NOMO-1 treated with DMSO at 0.1 percent for 48 hours (cell line): Measurements from ENCODE around the gene ZFPL1.
A peak's percentile ranks its signal among the peaks of the same experiment; 100 is the strongest.

Experiments used
- DNase-seq: peaks from one replicate; lab custom pipeline; 2025; ENCODE audit not compliant: unreplicated experiment; lab: John Stamatoyannopoulos, UW

The ZFPL1 gene

DNA sequence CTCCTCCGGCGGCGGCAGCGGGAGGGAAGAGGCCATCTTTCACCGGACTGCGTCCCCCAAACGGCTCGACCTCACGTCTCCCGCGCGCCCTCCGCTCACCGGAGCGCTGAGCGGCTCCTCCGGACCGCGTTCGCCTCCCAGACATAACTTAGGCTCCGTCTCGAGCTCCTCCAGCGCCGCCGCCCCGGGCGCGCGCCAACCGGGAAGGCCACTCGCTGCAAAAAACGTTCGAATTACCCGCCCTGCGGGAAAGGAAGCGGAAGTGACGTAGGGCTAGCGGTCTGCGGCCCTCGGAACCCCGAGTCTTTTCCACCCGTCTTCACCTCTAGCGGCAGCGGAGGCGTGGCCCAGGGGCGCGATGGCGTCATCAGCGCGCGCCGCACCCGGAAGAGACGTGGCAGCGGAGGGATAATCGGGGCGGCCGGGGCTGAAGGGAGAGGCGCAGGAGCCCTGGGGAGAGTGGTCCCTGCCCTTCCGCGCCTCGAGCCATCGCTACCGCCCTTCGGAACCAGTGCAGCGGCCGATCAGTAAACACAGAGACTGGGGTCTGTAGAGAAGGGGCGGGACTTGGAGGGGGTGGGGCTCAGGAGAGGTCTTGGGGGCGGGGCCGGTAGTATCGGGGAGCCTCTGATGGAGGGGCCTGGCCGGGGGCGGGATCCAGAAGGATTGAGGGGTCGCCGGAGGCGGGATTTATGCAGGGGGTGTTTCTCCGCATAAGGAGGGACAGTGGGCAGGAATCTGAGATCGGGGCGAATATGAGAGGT lies at the start of gene ZFPL1, which contains the start of gene CDCA5:
ZFPL1 (plus strand) TSS at position 389 of the 764 bp plus-strand sequence. CDS start 477 bp downstream, outside the sequence.
CDCA5 (minus strand) TSS at position 207 of the 764 bp plus-strand sequence; CDS start at position 145, 62 bp downstream.
- peak; percentile 95 for DNase-seq

DNA sequence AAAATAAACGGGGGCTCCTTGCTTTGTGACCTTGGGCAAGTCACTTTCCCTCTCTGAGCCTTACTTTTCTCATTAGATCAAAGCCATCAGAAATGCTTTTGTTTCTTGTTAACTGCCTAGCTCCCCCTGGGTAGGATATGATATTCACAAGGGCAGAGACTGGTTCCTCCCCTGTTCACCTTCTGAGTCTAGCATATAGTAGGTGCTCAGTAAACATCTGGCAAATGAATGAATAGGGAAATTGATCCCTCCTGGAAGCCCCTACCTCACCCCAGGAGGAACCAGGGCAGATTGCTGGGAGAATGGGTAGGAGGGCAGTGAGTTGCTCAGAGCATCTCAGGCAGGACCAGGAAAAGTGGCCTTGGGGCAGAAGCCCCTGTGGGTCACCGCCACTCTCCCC lies 49.6 kb upstream of the ZFPL1 start:
- no peak for DNase-seq

DNA sequence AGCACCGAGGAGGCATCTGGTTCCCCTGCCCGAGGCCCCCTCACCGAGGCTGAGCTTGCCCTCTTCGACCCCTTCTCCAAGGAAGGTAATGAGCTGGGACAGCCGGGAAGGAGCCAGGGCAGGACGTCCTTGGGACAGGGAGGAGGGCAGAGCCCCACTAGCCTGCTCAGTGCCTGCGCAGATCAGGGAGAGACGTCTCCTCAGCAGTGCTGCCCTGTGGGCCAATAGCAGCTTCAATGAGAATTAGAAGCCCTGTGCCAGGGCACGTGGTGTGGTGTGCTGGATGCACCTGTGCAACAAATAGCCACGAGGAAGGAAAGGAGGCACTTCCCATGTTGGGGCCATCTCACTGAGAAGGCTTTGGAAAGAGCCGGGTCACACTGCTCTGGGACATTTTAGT lies 48.4 kb upstream of the ZFPL1 start:
- DNase-seq = no peak

DNA sequence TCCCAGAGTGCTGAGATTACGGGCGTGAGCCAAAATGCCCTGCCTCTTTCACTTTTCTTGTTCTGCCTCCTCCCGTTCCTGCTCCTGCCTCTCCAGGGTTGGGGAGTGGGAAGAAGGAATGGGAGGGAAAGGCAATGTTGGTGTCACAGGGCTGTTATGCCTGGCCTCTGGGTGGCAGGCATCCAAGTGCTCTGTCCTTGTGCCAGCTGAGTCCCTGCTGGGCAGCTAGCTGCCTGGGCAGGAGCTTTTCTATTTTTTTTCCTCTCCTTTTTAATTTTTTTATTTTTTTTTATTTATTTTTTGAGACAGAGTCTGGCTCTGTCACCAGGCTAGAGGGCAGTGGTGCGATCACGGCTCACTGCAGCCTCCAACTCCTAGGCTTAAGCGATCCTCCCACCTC lies 47.1 kb upstream of the ZFPL1 start:
- no peak for DNase-seq

DNA sequence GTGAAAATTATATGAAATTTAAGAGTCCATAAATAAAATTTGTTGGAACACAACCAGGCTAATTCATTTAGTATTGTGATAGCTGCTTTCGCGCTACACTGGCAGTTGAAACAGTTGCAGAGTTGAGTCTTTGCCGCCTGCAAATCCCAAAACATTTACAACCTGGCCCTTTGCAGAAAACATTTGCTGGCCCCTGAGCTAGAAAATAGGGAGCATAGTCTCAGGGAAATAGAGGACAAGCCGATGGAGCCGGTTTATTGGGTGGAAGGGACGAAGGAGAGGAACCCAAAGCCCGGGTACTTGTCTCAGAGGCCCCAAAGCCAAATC lies 43.5 kb upstream of the ZFPL1 start:
- no peak for DNase-seq

DNA sequence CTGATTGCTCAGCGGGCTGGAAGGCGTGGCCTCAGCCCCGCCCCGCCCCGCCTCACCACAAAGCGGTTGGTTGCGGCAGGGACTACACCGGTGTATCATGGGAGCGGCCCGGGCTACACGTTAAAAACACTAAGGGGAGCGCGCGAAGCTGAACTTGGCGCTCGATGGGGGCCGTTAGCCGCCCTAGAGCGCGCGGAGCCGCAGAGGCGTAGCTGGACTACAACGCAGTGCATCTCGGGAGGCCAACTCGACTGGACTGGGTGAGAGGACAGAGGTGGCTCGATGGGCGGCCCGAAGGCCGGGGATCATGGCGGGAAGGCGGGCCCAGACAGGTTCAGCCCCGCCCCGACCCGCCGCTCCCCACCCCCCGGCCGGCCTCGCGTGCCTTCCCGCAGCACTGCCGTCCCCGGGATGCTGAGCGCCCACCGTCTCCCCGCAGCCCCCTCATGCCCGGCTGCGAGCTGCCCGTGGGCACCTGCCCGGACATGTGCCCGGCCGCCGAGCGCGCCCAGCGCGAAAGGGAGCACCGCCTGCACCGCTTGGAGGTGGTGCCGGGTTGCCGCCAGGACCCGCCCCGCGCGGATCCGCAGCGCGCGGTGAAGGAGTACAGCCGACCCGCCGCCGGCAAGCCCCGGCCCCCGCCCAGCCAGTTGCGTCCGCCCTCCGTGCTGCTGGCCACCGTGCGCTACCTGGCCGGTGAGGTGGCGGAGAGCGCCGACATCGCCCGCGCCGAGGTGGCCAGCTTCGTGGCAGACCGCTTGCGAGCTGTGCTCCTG lies 43.0 kb upstream of the ZFPL1 start, which contains the start of gene SAC3D1:
SAC3D1 (plus strand) TSS at position 364 of the 776 bp plus-strand sequence; CDS start at position 447, 83 bp downstream.
- DNase-seq = peak; percentile 97

DNA sequence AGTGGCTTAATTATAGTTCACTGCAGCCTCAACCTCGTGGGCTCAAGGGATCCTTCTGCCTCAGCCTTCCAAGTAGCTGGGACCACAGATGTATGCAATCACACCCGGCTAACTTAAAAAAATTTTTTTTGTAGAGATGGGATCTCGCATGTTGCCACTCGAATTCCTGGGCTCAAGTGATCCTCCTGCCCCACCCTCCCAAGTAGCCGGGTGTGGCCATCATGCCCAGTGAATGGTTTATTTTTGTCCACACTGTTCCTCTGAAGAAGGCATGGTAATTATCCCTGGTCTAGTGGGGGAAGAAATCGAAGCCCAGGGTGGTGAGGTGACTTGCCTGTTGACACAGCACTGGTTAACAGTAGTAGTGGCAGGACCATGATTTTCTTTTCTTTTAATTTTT lies 41.1 kb upstream of the ZFPL1 start:
- DNase-seq = no peak

DNA sequence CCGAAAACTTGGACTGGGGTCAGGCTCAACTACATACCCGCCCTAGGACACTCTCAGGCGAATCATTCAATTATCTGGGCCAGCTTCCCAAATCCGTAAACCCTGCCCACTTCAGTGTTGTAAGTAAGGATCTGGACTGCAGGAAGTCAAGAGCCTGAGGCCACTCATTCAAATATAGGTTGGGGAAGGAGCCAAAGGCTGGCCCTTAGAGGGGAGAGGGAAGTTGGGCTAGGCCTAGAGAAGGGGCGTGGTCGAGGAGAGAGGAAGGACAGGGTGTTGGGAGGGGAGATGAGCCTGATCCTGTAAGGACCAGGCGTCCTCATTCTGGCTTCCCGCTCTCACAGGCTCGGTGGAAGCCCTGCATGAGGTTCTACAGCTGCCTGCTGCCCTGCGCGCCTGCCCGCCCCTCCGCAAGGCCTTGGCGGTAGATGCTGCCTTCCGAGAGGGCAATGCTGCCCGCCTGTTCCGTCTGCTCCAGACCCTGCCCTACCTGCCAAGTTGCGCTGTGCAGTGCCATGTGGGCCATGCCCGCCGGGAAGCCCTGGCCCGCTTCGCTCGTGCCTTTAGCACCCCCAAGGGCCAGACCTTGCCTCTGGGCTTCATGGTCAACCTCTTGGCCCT lies 40.0 kb upstream of the ZFPL1 start:
- peak; percentile 60 for DNase-seq

DNA sequence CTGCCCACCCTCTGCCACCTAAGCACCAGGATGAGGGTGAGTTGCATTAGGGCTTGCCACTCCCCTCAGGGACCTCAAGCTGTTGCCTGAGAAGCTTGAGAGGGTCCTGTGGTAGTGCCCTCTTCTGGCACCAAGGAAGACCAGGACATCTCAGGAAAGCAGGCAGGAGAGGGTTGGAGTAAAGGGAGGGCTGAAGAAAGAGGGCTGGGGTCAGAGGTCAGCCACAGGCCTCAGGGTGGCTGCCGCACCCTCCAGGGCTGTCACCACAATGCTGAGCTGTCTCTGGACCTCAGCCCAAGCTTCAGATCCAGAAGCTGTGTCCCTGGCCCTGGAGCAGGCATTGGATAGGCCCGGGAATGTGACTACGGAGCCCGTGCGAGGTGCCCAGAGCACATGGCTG lies 39.0 kb upstream of the ZFPL1 start:
- no peak for DNase-seq

DNA sequence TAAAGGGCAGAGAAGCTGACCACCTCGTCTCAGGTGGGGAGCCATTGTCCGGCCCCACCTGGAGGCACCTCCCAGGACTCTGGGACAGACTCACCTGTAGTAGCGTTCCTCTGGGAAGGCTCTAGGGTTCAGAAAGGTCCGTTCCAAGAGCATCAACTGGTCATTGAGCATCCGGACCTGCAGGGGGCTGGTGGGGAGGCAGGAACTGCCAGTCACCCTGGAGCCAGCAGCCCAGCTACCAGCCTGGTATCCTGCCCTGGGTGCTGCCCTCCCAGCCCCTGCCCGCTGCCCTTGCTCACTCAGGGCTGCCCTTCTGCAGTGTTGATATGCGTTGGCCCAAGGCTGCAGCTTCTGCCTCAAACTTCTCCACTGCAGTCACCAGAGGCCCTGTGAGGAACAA lies 38.3 kb upstream of the ZFPL1 start:
- DNase-seq = no peak

DNA sequence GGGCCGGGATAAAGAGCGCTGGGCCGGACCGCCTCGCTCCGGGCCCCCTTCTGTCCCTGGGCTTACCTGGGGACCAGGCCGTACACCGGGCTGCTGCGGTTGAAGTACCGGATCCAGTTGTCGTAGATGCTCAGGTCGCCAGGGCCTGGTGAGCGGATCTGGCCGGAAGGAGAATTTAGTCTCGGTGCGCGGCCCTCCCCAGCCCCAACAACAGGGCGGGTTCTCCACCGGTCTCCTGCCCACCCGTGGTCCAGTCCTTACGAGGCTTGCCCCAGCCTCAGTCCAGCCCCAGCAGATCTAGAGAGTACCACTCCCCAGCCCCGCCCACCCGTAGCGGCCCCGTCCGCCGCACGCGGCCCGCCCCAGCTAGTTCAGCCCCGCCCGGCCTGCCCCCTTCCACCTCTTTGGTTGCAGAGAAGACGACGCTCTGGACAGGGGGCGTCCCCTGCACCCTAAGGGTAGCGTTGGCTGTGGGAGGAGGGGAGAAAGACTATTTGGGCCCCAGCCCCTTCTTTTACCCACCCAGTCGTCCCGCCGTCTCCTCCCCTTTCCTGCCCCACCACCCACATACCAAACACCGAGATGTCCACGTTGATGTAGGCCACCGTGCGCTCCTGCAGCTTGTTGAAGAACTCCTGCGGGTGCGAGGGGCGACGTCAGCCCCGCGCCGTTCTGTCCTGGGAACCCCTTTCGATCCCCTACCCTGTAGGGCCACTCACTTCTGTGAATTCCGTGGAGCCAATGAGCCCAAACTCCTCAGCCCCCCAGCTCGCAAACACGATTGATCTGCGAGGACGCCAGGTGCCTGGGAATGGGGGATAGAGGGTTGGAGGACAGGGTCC lies 36.2 kb upstream of the ZFPL1 start:
- no peak for DNase-seq

DNA sequence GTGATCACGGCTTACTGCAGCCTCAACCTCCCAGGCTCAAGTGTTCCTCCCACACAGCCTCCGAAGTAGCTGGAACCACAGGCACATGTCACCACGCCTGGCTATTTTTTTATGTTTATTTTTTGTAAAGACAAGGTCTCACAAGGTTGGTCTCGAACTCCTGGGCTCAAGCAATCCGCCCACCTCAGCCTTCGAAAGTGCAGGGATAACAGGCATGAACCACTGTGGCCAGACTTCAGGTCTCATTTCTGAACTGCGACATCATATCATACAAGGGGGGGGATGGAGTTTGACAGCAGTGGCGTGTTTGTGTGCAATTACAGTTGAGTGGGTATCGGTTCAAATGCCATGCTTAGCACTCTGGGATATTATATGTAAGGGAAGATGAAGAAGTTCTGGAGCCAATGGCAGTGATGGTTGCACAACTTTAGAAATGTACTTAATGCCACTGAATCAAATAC lies 32.6 kb upstream of the ZFPL1 start:
- DNase-seq = no peak

DNA sequence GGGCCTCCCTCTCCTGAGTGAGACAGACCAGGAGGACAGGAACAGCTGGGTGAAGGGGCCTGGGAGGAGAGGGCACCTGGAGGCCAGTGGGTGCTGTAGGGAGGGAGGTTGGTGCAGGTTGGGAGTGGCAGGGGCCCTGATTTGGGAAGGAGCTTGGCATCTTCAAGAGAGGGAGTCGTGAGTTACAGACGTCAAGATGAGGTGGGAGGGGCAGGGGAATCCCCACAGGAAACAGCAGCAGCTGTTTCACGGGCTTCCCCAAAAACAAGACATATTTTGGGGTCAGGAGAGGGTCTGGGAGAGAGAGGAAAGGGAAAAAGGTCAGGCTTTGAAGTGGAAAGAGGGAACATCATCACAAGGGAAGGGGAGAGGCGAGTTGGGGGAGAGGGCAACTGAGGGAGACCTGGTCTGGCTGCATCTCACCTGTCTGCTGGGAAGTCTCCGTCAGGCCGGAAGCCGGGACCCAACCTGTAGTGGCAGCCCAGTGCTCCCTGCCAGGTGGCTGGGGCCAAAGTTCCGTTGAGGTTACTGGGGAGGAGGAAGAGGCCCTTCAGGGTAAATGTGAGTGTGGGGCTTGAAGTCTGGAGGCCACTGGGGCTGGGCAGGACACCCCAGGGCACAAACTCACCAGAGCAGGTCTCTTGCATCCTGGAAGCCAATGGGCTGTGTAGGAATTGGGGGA lies 30.1 kb upstream of the ZFPL1 start:
- no peak for DNase-seq

DNA sequence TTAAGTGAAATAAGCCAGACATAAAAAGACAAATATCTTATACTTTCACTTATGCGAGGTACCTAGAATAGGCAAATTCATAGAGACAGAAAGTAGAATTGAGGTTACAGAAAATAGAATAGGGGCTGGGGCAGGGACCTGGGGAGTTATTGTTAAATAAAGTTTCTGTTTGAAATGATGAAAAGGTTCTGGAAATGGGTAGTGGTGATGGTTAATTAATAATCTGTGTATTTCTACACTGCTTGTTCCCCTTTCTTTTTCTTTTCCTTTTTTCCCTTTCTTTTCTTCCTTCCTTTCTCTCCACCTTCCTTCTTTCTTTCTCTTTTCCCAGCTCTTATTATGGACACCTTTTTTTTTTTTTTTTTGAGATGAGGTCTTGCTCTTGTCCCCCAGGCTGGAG lies 28.5 kb upstream of the ZFPL1 start:
- DNase-seq = no peak

DNA sequence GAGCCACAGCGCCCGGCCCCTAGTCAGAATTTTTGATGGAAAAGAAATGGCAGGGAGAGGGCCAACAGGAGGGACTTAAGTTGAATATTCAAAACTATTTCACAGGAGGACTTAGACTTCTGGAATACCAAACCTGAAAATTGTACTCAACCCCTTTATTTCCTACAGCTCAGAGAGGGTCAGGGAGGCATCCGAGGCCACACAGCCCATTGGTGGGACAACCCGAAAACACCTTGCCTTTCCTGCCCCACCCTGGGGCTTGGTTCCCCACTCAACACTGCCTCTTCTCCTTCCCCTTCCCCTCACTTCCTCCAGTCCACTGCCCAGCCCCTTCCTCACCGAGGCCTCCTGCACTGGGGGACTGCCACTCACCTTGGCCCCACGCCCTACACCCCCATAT lies 27.0 kb upstream of the ZFPL1 start:
- no peak for DNase-seq

DNA sequence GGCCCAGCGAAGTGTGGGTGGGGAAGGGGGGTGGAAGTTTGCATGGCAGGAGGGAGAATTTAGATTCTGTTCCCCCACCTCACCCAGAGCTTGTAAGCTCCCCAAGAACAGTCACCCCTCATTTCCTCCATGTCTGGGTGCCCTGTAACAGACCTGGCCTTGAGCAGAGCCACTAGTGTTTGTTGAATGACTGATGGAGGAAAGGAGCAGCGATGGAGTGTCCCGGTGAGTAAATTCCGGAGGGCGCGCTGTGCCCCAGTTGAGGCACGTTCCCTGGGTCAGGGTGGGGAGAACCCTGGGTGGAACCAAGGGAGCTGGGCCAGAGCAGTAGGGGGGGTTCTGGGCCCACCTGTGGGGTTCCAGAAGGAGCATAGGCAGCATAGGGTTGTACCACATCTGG lies 26.5 kb upstream of the ZFPL1 start:
- no peak for DNase-seq

DNA sequence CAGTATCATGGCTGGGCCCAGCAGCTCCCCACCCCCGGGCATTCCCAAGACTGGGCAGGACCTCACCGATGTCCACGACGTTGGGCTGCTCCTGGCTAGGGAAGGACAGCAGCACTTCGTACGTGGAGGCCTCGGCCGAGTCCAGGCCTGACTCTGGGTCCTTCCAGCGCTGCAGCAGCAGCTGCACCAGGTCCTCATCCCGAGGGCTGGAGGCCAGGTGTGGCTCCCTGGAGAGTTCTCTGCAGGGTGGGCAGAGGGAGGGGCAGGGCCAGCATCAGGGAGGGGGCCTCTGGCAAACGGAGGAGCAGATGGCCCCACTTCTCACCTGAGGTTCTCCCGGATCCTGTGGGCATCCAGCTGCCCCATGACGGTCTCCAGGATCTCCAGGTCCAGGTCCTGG lies 26.0 kb upstream of the ZFPL1 start:
- no peak for DNase-seq

DNA sequence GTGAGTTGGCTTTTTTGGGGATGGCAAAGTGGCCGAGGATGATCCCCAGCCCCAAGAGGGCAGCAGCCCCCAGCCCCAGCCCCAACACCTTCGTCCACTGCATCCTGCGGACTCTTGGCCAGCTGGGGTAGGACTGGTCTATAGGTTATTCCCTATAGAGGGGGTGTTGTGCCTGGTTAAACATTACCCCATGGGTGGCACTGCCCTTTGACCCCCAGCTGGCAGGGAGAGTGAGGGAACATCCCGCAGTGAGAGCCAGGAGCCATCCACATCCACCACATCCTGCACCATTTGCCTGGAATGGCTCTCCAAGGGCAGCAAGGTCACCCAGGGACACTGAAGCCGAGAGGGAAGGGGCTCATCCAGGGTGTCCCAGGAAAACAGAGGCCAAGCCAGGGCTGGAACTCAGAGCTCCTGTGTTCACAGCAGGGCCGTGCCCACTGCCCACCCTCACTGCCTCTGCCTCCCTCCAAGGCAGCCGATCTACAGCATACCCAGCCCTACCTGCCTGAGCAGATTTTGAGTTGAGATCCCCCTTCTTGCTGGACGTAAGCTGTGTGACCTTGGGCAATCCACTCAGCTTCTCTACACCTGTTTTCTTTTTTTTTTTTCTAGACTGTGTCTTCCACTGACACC lies 25.5 kb upstream of the ZFPL1 start, which contains the start of gene NAALADL1:
NAALADL1 (minus strand) TSS at position 135 of the 636 bp plus-strand sequence; CDS start at position 103, 32 bp downstream.
- DNase-seq = no peak

DNA sequence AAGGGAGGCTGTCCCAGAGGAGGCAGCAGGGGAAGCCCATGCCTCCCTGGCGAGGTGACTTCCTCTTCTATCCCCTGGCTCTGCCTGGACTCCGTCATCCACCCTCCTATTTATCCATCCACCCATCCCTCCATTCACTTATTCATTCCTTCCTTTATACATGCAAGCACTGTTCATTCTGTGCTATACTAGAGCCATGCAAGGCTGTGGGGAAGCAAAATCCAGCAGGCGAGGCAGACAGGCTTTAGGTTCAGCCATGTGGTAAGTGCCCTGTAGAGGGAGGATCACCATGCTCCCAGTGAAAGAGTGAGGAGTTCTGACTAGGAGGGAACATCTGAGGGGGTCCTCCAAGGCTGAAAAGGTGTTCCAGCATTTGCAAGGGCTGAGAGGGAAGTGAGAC lies 24.5 kb upstream of the ZFPL1 start:
- no peak for DNase-seq
